Superior temporal gyrus (tissue), 1 donor: Measurements from ENCODE around the gene RPS6KL1.

Source experiments
- DNase-seq: peaks from one replicate; pipeline ENCODE4 v3.0.0-alpha.2; 2016; ENCODE audit errors: extremely low spot score

The RPS6KL1 gene

GRCh38 chr14:74858022-74858421, 65.0 kb downstream of the RPS6KL1 start:
- DNase-seq = no peak

- no peak for DNase-seq
These were observed 66.7 kb downstream of the RPS6KL1 start for GRCh38 chr14:74856366-74856765.

- DNase-seq = no peak
These were observed 67.1 kb downstream of the RPS6KL1 start for GRCh38 chr14:74855945-74856344.

GRCh38 chr14:74855021-74855420, 68.0 kb downstream of the RPS6KL1 start:
- DNase-seq = no peak
